Stomach (tissue), 4 donors: Measurements from ENCODE around the gene FICD.

Experiments used
- EP300 ChIP-seq: sonication (generic); formaldehyde crosslinking; IDR thresholded peaks from one replicate; pipeline ENCODE4 v1.6.1; 2017; ENCODE audit warnings: antibody characterized with exemption
- TF ChIP-seq, protein P1 (sequence below), 7 experiments: fragments of 450-650 bp in 4 of 7; fragments of 200-600 bp in 3 of 7; sonication (generic) in 3 of 7; IDR thresholded peaks; one replicate each; pipeline ENCODE4 v1.5.1; 2016 to 2019; ENCODE audit warnings: antibody characterized with exemption in 7 of 7, control low read depth in 2 of 7, mild to moderate bottlenecking in 1 of 7

DNA sequence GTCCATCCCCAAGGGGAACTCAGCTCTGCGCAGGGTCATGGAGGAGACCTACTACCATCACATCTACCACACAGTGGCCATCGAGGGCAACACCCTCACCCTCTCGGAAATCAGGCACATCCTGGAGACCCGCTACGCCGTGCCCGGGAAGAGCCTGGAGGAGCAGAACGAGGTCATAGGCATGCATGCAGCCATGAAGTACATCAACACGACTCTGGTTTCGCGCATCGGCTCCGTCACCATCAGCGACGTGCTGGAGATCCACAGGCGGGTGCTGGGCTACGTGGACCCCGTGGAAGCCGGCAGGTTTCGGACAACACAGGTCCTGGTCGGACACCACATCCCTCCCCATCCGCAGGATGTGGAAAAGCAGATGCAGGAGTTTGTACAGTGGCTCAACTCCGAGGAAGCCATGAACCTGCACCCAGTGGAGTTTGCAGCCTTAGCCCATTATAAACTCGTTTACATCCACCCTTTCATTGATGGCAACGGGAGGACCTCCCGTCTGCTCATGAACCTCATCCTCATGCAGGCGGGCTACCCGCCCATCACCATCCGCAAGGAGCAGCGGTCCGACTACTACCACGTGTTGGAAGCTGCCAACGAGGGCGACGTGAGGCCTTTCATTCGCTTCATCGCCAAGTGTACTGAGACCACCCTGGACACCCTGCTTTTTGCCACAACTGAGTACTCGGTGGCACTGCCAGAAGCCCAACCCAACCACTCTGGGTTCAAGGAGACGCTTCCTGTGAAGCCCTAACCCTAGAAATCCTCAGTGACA lies 3.8 kb downstream of the FICD start:
- TF ChIP-seq, protein P1, sequence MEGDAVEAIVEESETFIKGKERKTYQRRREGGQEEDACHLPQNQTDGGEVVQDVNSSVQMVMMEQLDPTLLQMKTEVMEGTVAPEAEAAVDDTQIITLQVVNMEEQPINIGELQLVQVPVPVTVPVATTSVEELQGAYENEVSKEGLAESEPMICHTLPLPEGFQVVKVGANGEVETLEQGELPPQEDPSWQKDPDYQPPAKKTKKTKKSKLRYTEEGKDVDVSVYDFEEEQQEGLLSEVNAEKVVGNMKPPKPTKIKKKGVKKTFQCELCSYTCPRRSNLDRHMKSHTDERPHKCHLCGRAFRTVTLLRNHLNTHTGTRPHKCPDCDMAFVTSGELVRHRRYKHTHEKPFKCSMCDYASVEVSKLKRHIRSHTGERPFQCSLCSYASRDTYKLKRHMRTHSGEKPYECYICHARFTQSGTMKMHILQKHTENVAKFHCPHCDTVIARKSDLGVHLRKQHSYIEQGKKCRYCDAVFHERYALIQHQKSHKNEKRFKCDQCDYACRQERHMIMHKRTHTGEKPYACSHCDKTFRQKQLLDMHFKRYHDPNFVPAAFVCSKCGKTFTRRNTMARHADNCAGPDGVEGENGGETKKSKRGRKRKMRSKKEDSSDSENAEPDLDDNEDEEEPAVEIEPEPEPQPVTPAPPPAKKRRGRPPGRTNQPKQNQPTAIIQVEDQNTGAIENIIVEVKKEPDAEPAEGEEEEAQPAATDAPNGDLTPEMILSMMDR (IDR thresholded peaks at IDR 0.05), result no peak
- TF ChIP-seq EP300, result no peak
